Endothelial cell of umbilical vein (primary cell): ENCODE data around the gene ZNF316. TPM values are rescaled to one million over a fixed set of nuclear protein-coding genes. Genes with fewer than 3 reads are reported as not detected.

Source experiments
- BruUV-seq: library from RNA; stranded (reverse); fragments of 400-500 nt; replicated peaks from 2 replicates; lab custom pipeline; 2021; lab: Mats Ljungman, UMichigan
- CTCF ChIA-PET: fragments of 300-600, 350-600 bp; sonication (Branson Sonifier 250); formaldehyde crosslinking; loops from one replicate; lab custom pipeline; 2021; ENCODE audit warnings: antibody characterized with exemption, inconsistent platforms; lab: Charles Lee
- POLR2A ChIA-PET: fragments of 300-600, 350-600 bp; sonication (Branson Sonifier 250); formaldehyde crosslinking; loops from one replicate; lab custom pipeline; 2021; ENCODE audit warnings: antibody characterized with exemption, inconsistent platforms; lab: Charles Lee
- DNase-seq: peaks from one replicate; pipeline ENCODE4 v3.0.0-alpha.2; 2011; ENCODE audit warnings: low read depth, low spot score
- FAIRE-seq: peaks from 2 replicates; lab custom pipeline; 2011; peaks lifted over from hg19 to GRCh38; lab: Jason Lieb, UNC
- H2AFZ ChIP-seq: 2 replicates; pipeline ENCODE4 v1.6.0; 2012; ENCODE audit warnings: low read depth, low read length, control low read depth, inconsistent platforms
- H3K27ac ChIP-seq: 2 replicates; pipeline ENCODE4 v1.5.1; 2011; ENCODE audit warnings: low read depth, mild to moderate bottlenecking, control low read depth, low read length, moderate library complexity; ENCODE audit not compliant: insufficient read depth
- H3K27me3 ChIP-seq, 2 experiments: 2 replicates each; pipeline versions ENCODE4 v1.6.0 to v1.6.1; 2011; ENCODE audit warnings: low read length in 2 of 2, mixed read lengths in 1 of 2; ENCODE audit not compliant: control insufficient read depth in 2 of 2, insufficient read depth in 2 of 2
- H3K36me3 ChIP-seq, 2 experiments: 2 replicates in 1 of 2; 3 replicates in 1 of 2; pipeline ENCODE4 v1.5.1; 2011; ENCODE audit warnings: low read length in 2 of 2, mild to moderate bottlenecking in 1 of 2, moderate library complexity in 1 of 2; ENCODE audit not compliant: control insufficient read depth in 2 of 2, insufficient read depth in 2 of 2; ENCODE audit errors: extremely low read depth in 1 of 2
- H3K4me1 ChIP-seq: 3 replicates; pipeline ENCODE4 v1.5.1; 2011; ENCODE audit warnings: mild to moderate bottlenecking, low read length; ENCODE audit not compliant: control insufficient read depth, insufficient read depth; ENCODE audit errors: extremely low read depth
- H3K4me2 ChIP-seq: 2 replicates; pipeline ENCODE4 v1.6.1; 2011; ENCODE audit warnings: low read length, control low read depth, mixed read lengths; ENCODE audit not compliant: insufficient read depth
- H3K4me3 ChIP-seq, 3 experiments: fragments of 200-600 bp in 1 of 3; sonication (generic), shearing (Covaris generic) in 1 of 3; replicated peaks in 1 of 3; 2 replicates each; pipeline ENCODE4 v1.5.1; 2011 to 2016; ENCODE audit warnings: control low read depth in 3 of 3, low read length in 3 of 3, mild to moderate bottlenecking in 2 of 3, inconsistent platforms in 1 of 3, low read depth in 1 of 3, moderate library complexity in 1 of 3; ENCODE audit not compliant: insufficient read depth in 1 of 3
- H3K79me2 ChIP-seq: 2 replicates; pipeline ENCODE4 v1.6.0; 2012; ENCODE audit warnings: low read length, inconsistent platforms; ENCODE audit not compliant: control insufficient read depth, insufficient read depth
- H3K9ac ChIP-seq: replicated peaks from 2 replicates; pipeline ENCODE3; 2011; ENCODE audit warnings: low read length, control low read depth; ENCODE audit not compliant: insufficient read depth; ENCODE audit errors: extremely low read depth
- H3K9me1 ChIP-seq: replicated peaks from 3 replicates; pipeline ENCODE4 v1.6.0; 2011; ENCODE audit warnings: mild to moderate bottlenecking, low read length; ENCODE audit not compliant: control insufficient read depth, insufficient read depth; ENCODE audit errors: extremely low read depth
- H3K9me3 ChIP-seq: replicated peaks from 2 replicates; pipeline ENCODE4 v1.5.1; 2012; ENCODE audit warnings: low read length, inconsistent platforms; ENCODE audit not compliant: control insufficient read depth, insufficient read depth
- H4K20me1 ChIP-seq: replicated peaks from 2 replicates; pipeline ENCODE3; 2011; ENCODE audit warnings: mild to moderate bottlenecking, low read length; ENCODE audit not compliant: control insufficient read depth, insufficient read depth; ENCODE audit errors: extremely low read depth
- EZH2 ChIP-seq: IDR thresholded peaks from 2 replicates; pipeline ENCODE4 v1.6.1; 2012; ENCODE audit warnings: borderline replicate concordance, low read depth, mild to moderate bottlenecking, moderate library complexity, low read length, inconsistent platforms; ENCODE audit not compliant: severe bottlenecking
- FOS ChIP-seq: IDR thresholded peaks from 2 replicates; pipeline ENCODE4 v1.6.1; 2011; ENCODE audit warnings: mild to moderate bottlenecking, low read length, moderate library complexity, borderline replicate concordance; ENCODE audit not compliant: insufficient read depth
- GATA2 ChIP-seq: IDR thresholded peaks from 2 replicates; pipeline ENCODE4 v1.7.0; 2011; ENCODE audit warnings: low read depth, mild to moderate bottlenecking, moderate library complexity, mixed read lengths, low read length; ENCODE audit not compliant: insufficient read length, insufficient read depth
- JUN ChIP-seq: IDR thresholded peaks from 2 replicates; pipeline ENCODE4 v1.6.1; 2011; ENCODE audit warnings: borderline replicate concordance, low read depth; ENCODE audit not compliant: insufficient read length, insufficient read depth
- POLR2A ChIP-seq: IDR thresholded peaks from 2 replicates; pipeline ENCODE4 v1.6.1; 2012; ENCODE audit warnings: low read depth, mild to moderate bottlenecking, control low read depth, low read length
- POLR2AphosphoS5 ChIP-seq: IDR thresholded peaks from 2 replicates; pipeline ENCODE4 v1.6.1; 2012; ENCODE audit warnings: low read depth, mild to moderate bottlenecking, control low read depth, low read length, moderate library complexity; ENCODE audit not compliant: insufficient read depth
- dilution Hi-C: fragments of 300-500 bp; cut with MboI; formaldehyde crosslinking; loops from one replicate; pipeline ENCODE4 v1.15.0; 2019; ENCODE audit warnings: low sequenced_read_pairs; ENCODE audit not compliant: extremely low pct_ligation_motif_present
- intact Hi-C: fragments of 100-400 bp; cut with micrococcal nuclease; formaldehyde crosslinking; loops from one replicate; pipeline ENCODE4 v1.10.0; 2022
- polyA plus RNA-seq, 4 experiments: library from polyadenylated mRNA; depleted of rRNA in 3 of 4; stranded (reverse) in 3 of 4; unstranded in 1 of 4; fragments of >200 nt; gene quantifications; 2 replicates each; pipeline versions ENCODE4 v1.2.1 to v1.2.3, GENCODE V29; 2011 to 2012; ENCODE audit warnings: missing spikeins in 1 of 4
- total RNA-seq: library from RNA; stranded (reverse); gene quantifications from 2 replicates; pipeline ENCODE4 v1.2.3, GENCODE V29; 2021
- TF ChIP-seq, protein P1 (sequence below): IDR thresholded peaks from 2 replicates; pipeline ENCODE4 v1.6.1; 2011; ENCODE audit not compliant: insufficient read depth, insufficient read length
- TF ChIP-seq, protein P2 (sequence below), 2 donors: IDR thresholded peaks; 1 replicate in 1 of 2; 2 replicates in 1 of 2; pipeline ENCODE4 v1.5.1; 2011; ENCODE audit warnings: low read length in 2 of 2, mild to moderate bottlenecking in 2 of 2, moderate library complexity in 2 of 2, control low read depth in 1 of 2, inconsistent platforms in 1 of 2, low read depth in 1 of 2; ENCODE audit not compliant: insufficient read depth in 1 of 2; ENCODE audit errors: extremely low read depth in 1 of 2

ZNF316 gene
- total and polyA plus RNA-seq, 2 donors (not counting 3 experiments of a cell fraction or from before 2014, with no cell fraction given) = 7.7 to 23.8 TPM

GRCh38 chr7:6654842-6655610, 17.9 kb downstream of the ZNF316 start:
- no peak overlapping the region for H3K4me2 ChIP-seq
- CTCF ChIA-PET = no interaction called here

More at GRCh38 chr7:6654842-6655610, 17.9 kb downstream of the ZNF316 start:
- POLR2A ChIA-PET = no interaction called here
- H2AFZ ChIP-seq = no peak overlapping the region
- TSS peak; percentile 47 for BruUV-seq
- H3K27me3 ChIP-seq = no peaks in the 10 kb centered on the region
- FAIRE-seq = no peak
- H3K9ac ChIP-seq = no peak overlapping the region
- no peaks in the 10 kb centered on the region for H4K20me1 ChIP-seq
- no peak for DNase-seq
- intact Hi-C loops (no loop called here), dilution Hi-C loops (no loop called here)
- no peak overlapping the region for H3K4me3 ChIP-seq
- no peak overlapping the region for H3K27ac ChIP-seq
- H3K4me1 ChIP-seq = no peaks in the 10 kb centered on the region
- H3K79me2 ChIP-seq = no peaks in the 10 kb centered on the region
- TF ChIP-seq POLR2AphosphoS5 (no peak), POLR2A (no peak), EZH2 (no peak), JUN (no peak), GATA2 (no peak), FOS (no peak)
- TF ChIP-seq, protein P1, sequence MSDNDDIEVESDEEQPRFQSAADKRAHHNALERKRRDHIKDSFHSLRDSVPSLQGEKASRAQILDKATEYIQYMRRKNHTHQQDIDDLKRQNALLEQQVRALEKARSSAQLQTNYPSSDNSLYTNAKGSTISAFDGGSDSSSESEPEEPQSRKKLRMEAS = no peak
- TF ChIP-seq, protein P2, sequence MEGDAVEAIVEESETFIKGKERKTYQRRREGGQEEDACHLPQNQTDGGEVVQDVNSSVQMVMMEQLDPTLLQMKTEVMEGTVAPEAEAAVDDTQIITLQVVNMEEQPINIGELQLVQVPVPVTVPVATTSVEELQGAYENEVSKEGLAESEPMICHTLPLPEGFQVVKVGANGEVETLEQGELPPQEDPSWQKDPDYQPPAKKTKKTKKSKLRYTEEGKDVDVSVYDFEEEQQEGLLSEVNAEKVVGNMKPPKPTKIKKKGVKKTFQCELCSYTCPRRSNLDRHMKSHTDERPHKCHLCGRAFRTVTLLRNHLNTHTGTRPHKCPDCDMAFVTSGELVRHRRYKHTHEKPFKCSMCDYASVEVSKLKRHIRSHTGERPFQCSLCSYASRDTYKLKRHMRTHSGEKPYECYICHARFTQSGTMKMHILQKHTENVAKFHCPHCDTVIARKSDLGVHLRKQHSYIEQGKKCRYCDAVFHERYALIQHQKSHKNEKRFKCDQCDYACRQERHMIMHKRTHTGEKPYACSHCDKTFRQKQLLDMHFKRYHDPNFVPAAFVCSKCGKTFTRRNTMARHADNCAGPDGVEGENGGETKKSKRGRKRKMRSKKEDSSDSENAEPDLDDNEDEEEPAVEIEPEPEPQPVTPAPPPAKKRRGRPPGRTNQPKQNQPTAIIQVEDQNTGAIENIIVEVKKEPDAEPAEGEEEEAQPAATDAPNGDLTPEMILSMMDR (IDR thresholded peaks at IDR 0.05; ENCODE audit: extremely low read depth in 1 of 2, insufficient read depth in 1 of 2, low read depth in 1 of 2, low read length in 2 of 2) = no peak
- H3K9me3 ChIP-seq = no peaks in the 10 kb centered on the region
- peaks cover 0 to 12% of the 10 kb centered on the region in 2 experiments for H3K36me3 ChIP-seq
- no peaks in the 10 kb centered on the region for H3K9me1 ChIP-seq
